ENCODE results near the gene CYGB.
"Not testable (repeated sequence)": the region's sequence is repeated elsewhere in the genome, so short reads cannot be mapped to it uniquely, and the experiment has no call there.

Gene CYGB

GRCh38 chr17:76519048-76519966 is 18.2 kb downstream of the CYGB start:
- DNase-seq = no peak

- no peak for DNase-seq
These were observed 19.9 kb downstream of the CYGB start for GRCh38 chr17:76517638-76518038.

GRCh38 chr17:76515274-76515949 is 22.1 kb downstream of the CYGB start:
- DNase-seq = peak; percentile 65 to 70

GRCh38 chr17:76514355-76514754 is 23.2 kb downstream of the CYGB start:
- not testable (repeated sequence) for DNase-seq

GRCh38 chr17:76513306-76513692 is 24.2 kb downstream of the CYGB start:
- no peak for DNase-seq

GRCh38 chr17:76512366-76513305 is 24.9 kb downstream of the CYGB start:
- DNase-seq = no peak

GRCh38 chr17:76511668-76512365 is 25.7 kb downstream of the CYGB start:
- DNase-seq = no peak

GRCh38 chr17:76510831-76511244 is 26.7 kb downstream of the CYGB start:
- DNase-seq = no peak

GRCh38 chr17:76508472-76509063 is 28.9 kb downstream of the CYGB start:
- not testable (repeated sequence) for DNase-seq

- DNase-seq = peak; percentile 83 to 87
These were observed 30.8 kb downstream of the CYGB start for GRCh38 chr17:76506408-76507345.

- no peak for DNase-seq
These were observed 33.4 kb downstream of the CYGB start for GRCh38 chr17:76504117-76504516.

- DNase-seq = no peak
These were observed 34.9 kb downstream of the CYGB start for GRCh38 chr17:76502341-76503211.

- no peak for DNase-seq
These were observed 35.6 kb downstream of the CYGB start for GRCh38 chr17:76501827-76502307.

- DNase-seq = peak; percentile 94 to 95
These were observed 36.3 kb downstream of the CYGB start, which contains the start of gene RHBDF2 for GRCh38 chr17:76501018-76501826. Gene RHBDF2 (minus strand): TSS chr17:76501423. CDS start chr17:76481524, 19,899 bp downstream.

GRCh38 chr17:76500747-76501017 is 36.8 kb downstream of the CYGB start:
- no peak for DNase-seq

GRCh38 chr17:76500074-76500746 is 37.3 kb downstream of the CYGB start:
- DNase-seq = no peak

GRCh38 chr17:76499267-76499667 is 38.2 kb downstream of the CYGB start:
- no peak for DNase-seq

- no peak for DNase-seq
These were observed 38.6 kb downstream of the CYGB start for GRCh38 chr17:76498876-76499251.
